ENCODE measurements around the gene POLR1B.

DNA sequence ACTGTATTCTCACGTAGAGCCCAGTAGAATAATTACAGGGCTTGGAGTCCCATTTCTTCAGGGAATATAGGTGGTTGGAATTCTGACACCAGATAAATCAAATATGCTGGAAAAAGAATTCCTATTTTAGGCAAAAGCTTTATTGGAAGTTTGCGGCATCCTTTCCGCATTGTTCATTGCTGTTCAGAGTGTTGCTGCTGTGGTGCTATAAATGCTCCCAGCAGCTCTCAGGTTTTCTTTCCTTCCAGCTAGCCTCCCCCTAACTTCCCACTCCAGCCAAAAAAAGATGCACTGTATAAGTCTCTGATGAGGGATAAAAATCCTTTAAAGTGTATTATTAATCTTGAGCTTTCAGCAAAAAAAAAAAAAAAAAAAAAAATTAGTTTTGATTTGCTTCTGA is 25.5 kb upstream of the POLR1B start:
- TF ChIP-seq, protein P1, sequence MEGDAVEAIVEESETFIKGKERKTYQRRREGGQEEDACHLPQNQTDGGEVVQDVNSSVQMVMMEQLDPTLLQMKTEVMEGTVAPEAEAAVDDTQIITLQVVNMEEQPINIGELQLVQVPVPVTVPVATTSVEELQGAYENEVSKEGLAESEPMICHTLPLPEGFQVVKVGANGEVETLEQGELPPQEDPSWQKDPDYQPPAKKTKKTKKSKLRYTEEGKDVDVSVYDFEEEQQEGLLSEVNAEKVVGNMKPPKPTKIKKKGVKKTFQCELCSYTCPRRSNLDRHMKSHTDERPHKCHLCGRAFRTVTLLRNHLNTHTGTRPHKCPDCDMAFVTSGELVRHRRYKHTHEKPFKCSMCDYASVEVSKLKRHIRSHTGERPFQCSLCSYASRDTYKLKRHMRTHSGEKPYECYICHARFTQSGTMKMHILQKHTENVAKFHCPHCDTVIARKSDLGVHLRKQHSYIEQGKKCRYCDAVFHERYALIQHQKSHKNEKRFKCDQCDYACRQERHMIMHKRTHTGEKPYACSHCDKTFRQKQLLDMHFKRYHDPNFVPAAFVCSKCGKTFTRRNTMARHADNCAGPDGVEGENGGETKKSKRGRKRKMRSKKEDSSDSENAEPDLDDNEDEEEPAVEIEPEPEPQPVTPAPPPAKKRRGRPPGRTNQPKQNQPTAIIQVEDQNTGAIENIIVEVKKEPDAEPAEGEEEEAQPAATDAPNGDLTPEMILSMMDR (conservative IDR thresholded peaks at IDR 0.05; ENCODE audit: low read depth, low read length): no peak
- no peak for TF ChIP-seq EZH2 (IDR thresholded peaks at IDR 0.05; ENCODE audit: borderline replicate concordance, low read depth, low read length, poor library complexity, severe bottlenecking)

Measured in A673 (cell line).